Putamen (tissue), 1 donor: ENCODE results near the gene SMIM38.

ENCODE experiments used
- DNase-seq: peaks from one replicate; pipeline ENCODE4 v3.0.0-alpha.2; 2016; ENCODE audit warnings: low spot score

The SMIM38 gene

GRCh38 chr11:69186316-69187260 is 30.9 kb downstream of the SMIM38 start:
- DNase-seq: no peak

DNA sequence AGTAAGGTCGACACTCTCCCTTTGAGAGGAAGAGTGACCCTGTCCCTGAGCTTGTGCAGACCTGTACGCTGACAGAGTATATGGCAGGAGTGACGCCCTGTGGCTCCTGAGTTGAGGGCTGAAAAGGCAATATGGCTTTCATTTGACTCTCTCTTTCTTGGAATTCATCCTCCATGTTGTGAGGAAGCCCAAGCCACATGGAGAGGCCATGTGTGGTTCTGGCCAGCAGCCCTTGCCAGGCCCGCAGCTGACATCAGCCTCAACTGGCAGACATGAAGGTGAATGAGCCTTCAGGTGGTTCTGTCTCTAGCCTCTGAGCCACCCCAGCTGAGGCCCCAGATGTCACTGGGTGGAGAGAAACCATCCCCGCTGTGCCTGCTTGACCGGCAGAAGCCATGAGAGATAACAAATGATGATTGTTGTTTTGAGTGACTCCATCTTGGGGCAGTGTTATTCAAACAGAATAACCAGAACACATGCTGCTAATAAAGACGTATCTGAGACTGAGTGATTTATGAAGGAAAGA is 31.9 kb downstream of the SMIM38 start:
- DNase-seq: no peak

- no peak for DNase-seq
Observed at GRCh38 chr11:69189059-69189458, 33.3 kb downstream of the SMIM38 start.

- DNase-seq: no peak
Observed at GRCh38 chr11:69190796-69191536, 35.2 kb downstream of the SMIM38 start.

DNA sequence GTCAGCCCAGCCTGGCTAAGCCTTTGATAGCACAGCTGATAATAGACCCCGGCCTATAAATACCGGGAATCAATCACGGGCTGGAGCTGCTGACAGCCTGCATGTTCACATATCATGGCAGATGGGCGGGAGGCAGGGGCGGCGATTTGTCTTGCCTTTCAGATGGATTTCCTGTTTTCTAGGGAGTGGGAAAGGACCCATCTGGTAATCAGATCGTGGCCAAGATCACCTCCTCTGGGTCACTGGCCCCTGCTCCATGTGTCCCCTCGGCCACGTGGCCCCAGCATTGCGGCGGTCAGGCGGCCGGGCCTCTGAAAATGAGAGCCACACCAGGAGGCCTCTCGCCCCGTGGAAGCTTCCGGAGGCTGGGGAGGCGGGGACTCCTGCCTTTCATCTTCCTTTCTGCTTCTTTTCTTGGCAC is 36.6 kb downstream of the SMIM38 start:
- no peak for DNase-seq

DNA sequence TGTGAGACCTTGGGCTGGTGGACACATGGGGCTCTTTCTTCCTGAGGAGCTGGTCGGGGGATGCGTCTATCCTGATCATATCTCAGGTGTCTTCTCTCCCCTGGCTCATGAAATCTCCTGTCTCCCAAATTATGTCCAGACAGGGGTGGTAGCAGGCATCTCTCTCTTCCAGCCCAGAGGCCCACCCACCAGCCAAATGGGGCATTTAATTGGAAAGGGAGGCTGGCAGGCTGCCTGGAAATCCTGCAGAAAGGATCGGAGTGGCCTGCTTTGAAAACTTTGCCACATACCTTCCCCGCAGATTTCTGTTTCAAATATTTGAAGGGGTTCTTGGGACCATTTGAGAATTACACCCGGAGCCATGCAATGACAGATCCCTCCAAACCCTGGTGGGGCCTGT is 37.4 kb downstream of the SMIM38 start:
- no peak for DNase-seq

DNA sequence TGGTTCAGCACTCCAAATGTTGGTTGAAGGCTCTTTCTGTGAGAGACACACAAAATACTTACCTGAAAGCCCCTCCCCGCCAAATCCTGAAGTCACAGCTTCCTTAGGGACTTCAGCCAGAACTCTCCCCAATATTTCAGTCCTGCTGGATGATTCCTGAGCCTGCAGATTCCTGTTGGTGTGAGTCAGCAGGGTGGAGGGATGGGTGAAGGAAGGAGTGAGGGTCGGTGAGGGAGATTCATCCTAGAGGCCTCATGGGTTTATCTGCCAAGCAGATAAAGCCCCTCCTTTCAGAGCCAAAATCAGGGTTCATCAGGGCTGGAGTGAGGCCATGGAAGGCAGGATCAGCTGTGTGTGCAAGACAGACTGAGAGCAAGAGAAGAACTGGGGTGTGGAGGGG is 37.9 kb downstream of the SMIM38 start:
- DNase-seq: no peak

DNA sequence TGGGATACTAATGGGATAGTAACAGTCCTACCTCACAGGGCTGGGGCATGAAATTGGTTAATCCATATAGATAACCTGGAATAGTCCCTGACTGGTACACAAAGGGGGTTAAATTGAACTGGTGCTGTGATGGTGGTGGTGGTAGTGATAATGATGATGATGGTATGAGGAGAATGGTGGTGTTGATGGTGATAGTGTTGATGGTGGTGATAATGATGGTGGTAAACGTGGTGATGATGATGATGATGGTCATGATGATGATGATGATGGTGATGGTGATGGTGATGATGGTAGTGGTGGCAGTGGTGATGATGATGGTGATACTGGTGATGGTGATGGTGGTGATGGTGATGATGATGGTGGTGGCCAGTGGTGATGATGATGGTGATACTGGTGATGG is 38.7 kb downstream of the SMIM38 start:
- DNase-seq: no peak

DNA sequence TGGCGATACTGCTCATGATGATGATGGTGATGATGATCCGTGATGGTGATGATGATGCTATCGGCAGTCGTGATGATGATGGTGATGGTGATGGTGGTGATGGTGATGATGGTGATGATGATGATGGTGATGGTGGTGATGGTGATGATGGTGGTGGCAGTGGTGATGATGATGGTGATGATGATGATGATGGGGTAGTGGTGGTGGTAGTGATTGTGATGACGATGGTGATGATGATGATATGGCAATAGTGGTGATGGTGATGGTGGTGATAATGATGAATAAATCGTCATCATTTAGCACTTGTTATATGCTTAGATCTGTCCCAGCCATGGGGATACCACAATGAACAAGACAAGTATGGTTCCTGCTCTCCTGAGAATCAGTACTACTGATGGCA is 39.2 kb downstream of the SMIM38 start:
- DNase-seq: no peak

DNA sequence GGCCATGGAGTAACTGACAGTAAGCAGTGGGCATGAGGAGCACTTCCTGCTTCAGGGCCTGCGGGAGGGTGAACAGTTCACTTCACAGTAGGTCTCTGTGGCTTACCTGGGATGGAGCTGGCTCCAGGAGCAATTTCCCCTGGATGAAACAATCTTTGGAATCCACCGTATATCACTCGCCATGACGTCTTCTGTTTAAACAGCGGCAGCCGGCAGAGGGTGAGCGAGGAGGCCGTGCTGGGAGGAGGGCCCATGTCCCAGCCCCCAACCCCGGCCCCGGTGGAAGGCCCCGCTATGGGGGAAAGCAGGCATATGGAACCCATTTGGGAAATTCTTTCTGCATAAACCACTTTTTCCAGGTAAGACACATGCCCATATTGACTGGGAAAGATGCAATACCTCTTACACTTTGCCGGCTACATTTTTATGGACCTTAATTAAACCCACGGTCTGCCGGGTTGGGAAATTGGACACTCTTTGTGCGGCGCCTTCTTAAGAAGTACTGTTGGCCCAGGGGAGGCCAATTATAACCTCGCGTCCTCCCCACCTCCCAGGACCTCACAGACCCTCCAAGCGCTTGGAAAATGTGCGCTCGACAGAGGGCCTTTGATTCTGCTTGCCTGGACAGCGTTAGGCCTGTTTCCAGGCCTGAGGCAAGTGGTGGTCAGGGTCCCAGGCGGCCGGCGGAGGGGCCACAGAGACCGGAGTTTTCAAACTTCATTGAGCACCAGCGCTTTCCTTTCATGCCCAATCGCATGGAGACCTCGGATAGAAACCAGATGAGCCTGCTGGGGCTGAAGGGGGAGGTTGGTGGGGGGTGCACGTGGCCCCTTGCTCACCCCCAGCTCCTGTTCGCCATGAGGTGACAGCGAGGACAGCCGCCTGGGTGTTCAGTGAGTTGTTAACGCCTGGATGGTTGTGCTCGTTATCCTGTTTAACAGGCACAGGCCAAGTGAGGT is 40.4 kb downstream of the SMIM38 start:
- no peak for DNase-seq

GRCh38 chr11:69196783-69197169 is 41.0 kb downstream of the SMIM38 start:
- no peak for DNase-seq

GRCh38 chr11:69198891-69199582 is 43.3 kb downstream of the SMIM38 start:
- no peak for DNase-seq

DNA sequence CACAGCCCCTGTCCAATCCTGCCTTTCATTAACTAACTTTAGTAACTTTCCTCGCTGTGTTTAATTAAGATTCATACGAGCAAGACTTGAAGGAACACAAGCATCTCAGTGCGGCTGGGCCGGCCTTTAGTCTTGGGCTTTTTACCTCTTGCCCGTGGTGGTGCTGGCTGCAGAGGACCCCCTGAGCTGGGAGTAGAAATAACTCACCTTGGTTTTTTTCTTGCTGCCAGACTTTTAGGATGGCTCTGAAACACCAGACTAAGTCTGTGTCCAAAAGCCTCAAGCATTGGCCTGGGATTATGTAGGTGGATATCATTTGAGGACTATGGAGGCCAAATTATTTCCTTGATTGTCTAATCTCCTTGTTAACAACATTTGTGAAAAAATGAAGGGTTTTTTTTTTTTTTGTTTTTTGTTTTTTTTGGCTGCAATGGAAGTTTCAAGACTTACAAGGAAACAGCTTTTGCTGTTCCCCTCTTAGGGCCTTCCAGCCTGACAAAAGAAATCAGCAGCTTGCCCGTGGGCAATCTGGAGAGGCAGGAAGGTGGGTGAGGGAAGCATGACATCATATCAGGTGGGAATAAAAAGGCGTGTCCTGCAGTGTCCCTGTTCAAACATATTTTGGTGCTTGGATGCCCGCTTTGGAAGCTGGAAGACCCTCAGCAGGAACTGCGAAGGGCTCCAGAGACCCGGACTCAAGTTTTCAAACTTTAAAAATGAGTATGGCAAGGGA is 44.0 kb downstream of the SMIM38 start:
- no peak for DNase-seq

DNA sequence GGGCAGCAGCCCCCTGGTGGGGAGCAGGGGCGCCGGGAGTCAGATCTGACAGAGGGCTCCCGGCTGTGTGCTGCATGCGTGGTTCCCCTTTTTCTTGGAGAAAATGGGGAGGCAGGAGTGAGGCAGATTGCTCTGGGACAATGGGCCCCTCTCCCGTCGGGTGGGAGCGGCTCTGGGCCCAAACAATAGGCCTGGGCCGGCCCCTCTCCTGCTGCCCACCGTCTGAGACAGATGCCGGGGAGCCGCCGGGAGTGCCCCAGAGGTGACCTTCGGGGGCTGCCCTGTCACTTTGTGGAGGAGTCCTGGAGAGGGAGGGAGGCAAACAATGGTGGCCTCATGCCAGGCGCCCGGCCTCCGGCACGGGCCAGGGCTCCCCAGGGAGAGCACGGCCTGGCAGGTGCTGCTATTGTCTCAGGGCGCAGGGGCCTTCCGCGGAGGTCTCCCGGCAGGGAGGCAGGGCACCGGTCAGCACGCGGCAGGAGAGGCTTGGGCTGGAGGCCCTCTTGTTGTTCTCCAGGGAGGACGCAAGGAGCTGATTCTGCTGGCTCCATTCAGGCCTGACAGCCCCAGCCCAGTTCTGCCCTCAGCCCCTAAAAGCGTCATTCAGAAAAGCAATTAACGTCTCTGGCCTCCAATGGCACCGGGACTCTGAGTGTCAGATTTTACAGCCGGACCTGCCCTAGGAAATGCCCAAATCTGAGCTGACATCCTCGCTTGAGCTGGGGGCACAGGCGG is 44.8 kb downstream of the SMIM38 start:
- no peak for DNase-seq

DNA sequence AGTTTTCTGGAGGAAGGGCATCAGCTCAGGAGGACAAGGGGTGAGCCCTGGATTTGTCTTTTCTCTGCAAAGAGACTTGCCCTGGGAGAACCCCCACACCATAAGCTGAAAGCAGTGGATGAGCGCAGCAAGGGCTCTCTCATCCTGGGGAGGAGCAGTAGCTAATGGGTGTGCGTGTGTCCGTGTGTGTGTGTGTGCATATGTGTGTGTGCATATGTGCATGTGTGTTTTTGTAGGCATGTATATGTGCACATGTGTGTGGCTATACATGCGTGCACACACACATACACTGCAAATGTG is 45.3 kb downstream of the SMIM38 start:
- DNase-seq: no peak

GRCh38 chr11:69201764-69202370 is 46.1 kb downstream of the SMIM38 start:
- no peak for DNase-seq

- no peak for DNase-seq
Observed at GRCh38 chr11:69202511-69203221, 46.9 kb downstream of the SMIM38 start.

- no peak for DNase-seq
Observed at GRCh38 chr11:69203381-69203780, 47.6 kb downstream of the SMIM38 start.

DNA sequence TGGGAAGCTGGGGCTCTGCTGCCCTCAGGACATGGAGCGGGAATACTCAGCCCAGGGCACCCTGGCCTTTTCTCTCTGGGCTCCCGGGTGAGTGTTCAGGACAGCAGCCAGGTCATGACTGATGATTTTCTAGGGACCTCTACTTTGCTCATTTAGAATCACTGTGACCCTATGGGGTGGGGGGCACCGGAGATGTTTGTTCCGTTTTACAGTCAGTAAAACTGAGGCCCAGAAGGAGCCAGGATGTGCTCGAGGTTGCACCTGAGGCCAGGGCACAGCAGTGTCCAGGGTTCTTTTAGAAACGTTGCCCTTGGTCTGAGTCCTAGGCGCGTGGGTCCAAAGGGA is 48.1 kb downstream of the SMIM38 start:
- DNase-seq: no peak
